ENCODE results near the gene PCP4L1.

The PCP4L1 gene

DNA sequence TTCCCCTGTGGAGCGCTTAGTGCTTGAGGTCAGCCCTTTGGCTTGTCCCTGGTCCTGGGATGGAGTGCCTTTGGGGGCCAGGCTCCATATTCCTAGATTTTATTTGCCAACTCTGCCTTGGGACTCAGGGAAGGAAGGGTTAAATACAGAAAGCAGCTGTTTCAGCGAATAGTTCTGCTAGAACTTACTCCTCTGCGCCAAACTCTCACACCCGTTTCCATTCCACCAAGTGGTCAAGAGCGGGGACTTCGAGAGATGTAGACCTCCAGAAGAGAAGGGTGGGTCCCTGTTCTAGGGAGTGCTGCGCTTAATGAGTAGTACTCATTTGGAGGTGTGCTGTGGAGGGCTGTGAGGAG lies 33.4 kb upstream of the PCP4L1 start:
- no peak for DNase-seq
- H3K9ac ChIP-seq (ENCODE audit: low read length), result peak overlapping the region; percentile 1; the same call in 1 of the 2 replicates
- H3K36me3 ChIP-seq (replicated peaks; ENCODE audit: insufficient read depth, low read length), result 0 out of 2 replicates have a peak, but pooled peaks cover 5% of the 10 kb centered on the region
- H3F3A ChIP-seq (ENCODE audit: insufficient read depth, low read length), result peaks cover 16% of the 10 kb centered on the region
- H3K4me2 ChIP-seq (ENCODE audit: low read depth, low read length), result peak overlapping the region; percentile 49
- peaks cover 19% of the 10 kb centered on the region for H3K4me1 ChIP-seq (ENCODE audit: low read length)
- H3K9me2 ChIP-seq (replicated peaks; ENCODE audit: insufficient read depth, low read length), result no peaks in the 10 kb centered on the region
- no peaks in the 10 kb centered on the region for H3K9me3 ChIP-seq (replicated peaks; ENCODE audit: insufficient read depth, low read length)
- TF ChIP-seq, protein P1, sequence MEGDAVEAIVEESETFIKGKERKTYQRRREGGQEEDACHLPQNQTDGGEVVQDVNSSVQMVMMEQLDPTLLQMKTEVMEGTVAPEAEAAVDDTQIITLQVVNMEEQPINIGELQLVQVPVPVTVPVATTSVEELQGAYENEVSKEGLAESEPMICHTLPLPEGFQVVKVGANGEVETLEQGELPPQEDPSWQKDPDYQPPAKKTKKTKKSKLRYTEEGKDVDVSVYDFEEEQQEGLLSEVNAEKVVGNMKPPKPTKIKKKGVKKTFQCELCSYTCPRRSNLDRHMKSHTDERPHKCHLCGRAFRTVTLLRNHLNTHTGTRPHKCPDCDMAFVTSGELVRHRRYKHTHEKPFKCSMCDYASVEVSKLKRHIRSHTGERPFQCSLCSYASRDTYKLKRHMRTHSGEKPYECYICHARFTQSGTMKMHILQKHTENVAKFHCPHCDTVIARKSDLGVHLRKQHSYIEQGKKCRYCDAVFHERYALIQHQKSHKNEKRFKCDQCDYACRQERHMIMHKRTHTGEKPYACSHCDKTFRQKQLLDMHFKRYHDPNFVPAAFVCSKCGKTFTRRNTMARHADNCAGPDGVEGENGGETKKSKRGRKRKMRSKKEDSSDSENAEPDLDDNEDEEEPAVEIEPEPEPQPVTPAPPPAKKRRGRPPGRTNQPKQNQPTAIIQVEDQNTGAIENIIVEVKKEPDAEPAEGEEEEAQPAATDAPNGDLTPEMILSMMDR (IDR thresholded peaks at IDR 0.05; ENCODE audit: low read length), result no peak
- no peak for TF ChIP-seq EZH2 (optimal IDR thresholded peaks at IDR 0.05; ENCODE audit: low read depth, low read length)
- TF ChIP-seq EZH2phosphoT487 (IDR thresholded peaks at IDR 0.05; ENCODE audit: low read length), result no peak
- no peaks in the 10 kb centered on the region for H4K20me1 ChIP-seq (ENCODE audit: insufficient read depth, low read length)
- H3K4me3 ChIP-seq (ENCODE audit: low read length), result peak overlapping the region; percentile 3; the same call in 1 of the 2 replicates
- no peaks in the 10 kb centered on the region for H3K27me3 ChIP-seq (replicated peaks; ENCODE audit: insufficient read depth, low read length)
- H3K79me2 ChIP-seq (ENCODE audit: low read length), result peaks cover 27% of the 10 kb centered on the region
- H2AFZ ChIP-seq (ENCODE audit: low read length), result peak overlapping the region; percentile 62
- peak overlapping the region; percentile 21; the same call in 1 of the 2 replicates for H3K27ac ChIP-seq (ENCODE audit: low read length)

DNA sequence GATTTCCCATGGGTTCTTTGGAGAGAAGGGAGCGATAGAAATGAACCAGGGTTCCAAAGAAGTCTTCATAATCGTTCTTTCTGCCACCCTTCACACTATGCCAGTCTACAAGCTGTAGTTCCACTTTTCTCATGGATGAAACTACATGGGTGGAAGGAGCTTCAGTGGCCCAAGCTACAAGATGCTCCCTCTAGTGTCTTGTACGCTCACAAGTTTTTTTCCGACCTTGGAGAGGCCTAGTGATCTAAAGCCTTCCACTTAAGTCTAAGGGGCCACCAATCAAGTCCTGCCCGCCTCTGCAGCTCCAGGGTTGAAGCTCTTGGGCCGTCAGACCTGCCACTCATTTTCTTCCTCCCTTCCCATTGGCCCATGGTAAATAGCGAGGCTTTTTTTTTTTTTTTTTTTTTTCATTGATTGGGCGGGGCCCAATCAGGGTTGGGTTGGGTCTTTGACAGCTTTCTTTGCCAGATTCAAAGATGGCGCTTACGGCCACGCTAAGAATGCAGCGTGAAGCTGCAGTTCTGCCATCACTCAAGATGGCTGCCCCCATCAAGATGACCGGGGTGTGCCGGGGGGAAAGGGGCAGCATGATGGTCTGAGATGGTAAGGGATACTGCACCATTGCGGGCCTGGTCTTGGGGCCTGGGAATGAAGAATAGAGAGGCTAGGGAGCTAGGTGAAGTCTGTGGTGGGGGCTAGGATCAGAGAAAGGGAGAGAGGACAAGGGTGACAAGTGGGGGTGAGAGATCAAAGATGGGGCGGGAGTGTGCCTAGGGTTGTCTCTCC lies 32.8 kb upstream of the PCP4L1 start, which contains the start of gene TOMM40L:
TSS of gene TOMM40L (plus strand) at position 527 of the 786 bp plus-strand sequence. CDS start 430 bp downstream, outside the sequence.
- no peaks in the 10 kb centered on the region for H4K20me1 ChIP-seq (ENCODE audit: insufficient read depth, low read length)
- H3F3A ChIP-seq (ENCODE audit: insufficient read depth, low read length), result peaks cover 16% of the 10 kb centered on the region
- peak within 1 kb of the TSS; percentile 89 for H3K4me3 ChIP-seq (ENCODE audit: low read length)
- H3K27me3 ChIP-seq (replicated peaks; ENCODE audit: insufficient read depth, low read length), result no peaks in the 10 kb centered on the region
- H2AFZ ChIP-seq (ENCODE audit: low read length), result peak within 1 kb of the TSS; percentile 86
- peak; percentile 100 for DNase-seq
- no peaks in the 10 kb centered on the region for H3K9me2 ChIP-seq (replicated peaks; ENCODE audit: insufficient read depth, low read length)
- H3K27ac ChIP-seq (ENCODE audit: low read length), result peak within 1 kb of the TSS; percentile 49; the same call in 1 of the 2 replicates
- 0 out of 2 replicates have a peak, but pooled peaks cover 5% of the 10 kb centered on the region for H3K36me3 ChIP-seq (replicated peaks; ENCODE audit: insufficient read depth, low read length)
- TF ChIP-seq, protein P1 (IDR thresholded peaks at IDR 0.05; ENCODE audit: low read length), result peak; percentile 84
- TF ChIP-seq EZH2phosphoT487 (IDR thresholded peaks at IDR 0.05; ENCODE audit: low read length) (no peak), EZH2 (optimal IDR thresholded peaks at IDR 0.05; ENCODE audit: low read depth, low read length) (no peak)
- H3K4me2 ChIP-seq (ENCODE audit: low read depth, low read length), result peak within 1 kb of the TSS; percentile 95
- H3K9ac ChIP-seq (ENCODE audit: low read length), result peak within 1 kb of the TSS; percentile 79
- H3K9me3 ChIP-seq (replicated peaks; ENCODE audit: insufficient read depth, low read length), result no peaks in the 10 kb centered on the region
- peaks cover 19% of the 10 kb centered on the region for H3K4me1 ChIP-seq (ENCODE audit: low read length)
- peaks cover 27% of the 10 kb centered on the region for H3K79me2 ChIP-seq (ENCODE audit: low read length)

DNA sequence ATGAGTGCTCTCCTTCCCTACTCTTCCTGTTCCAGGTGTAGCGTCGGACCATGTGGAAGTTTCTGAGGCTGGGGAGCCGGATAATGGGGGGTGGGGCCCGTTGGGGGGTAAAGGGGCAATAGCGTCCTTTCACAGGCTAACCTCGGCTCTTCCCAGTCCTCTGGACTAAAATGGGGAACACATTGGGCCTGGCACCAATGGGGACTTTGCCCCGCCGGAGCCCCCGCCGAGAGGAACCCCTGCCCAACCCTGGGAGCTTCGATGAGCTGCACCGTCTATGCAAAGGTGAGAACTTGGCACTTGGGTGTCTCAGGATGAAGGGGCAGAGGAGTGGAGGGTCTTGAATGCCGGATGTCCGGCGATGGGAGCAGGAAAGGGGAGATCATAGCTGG lies 32.2 kb upstream of the PCP4L1 start:
- Histone ChIP-seq H3K9me2 (replicated peaks; ENCODE audit: insufficient read depth, low read length) (no peaks in the 10 kb centered on the region), H3K4me1 (ENCODE audit: low read length) (peaks cover 19% of the 10 kb centered on the region), H2AFZ (ENCODE audit: low read length) (peak overlapping the region; percentile 86), H3K36me3 (replicated peaks; ENCODE audit: insufficient read depth, low read length) (0 out of 2 replicates have a peak, but pooled peaks cover 5% of the 10 kb centered on the region), H3K27ac (ENCODE audit: low read length) (peak overlapping the region; percentile 49; the same call in 1 of the 2 replicates), H4K20me1 (ENCODE audit: insufficient read depth, low read length) (no peaks in the 10 kb centered on the region), H3K79me2 (ENCODE audit: low read length) (peaks cover 27% of the 10 kb centered on the region), H3K9me3 (replicated peaks; ENCODE audit: insufficient read depth, low read length) (no peaks in the 10 kb centered on the region), H3K27me3 (replicated peaks; ENCODE audit: insufficient read depth, low read length) (no peaks in the 10 kb centered on the region), H3K9ac (ENCODE audit: low read length) (peak overlapping the region; percentile 79), H3K4me3 (ENCODE audit: low read length) (peak overlapping the region; percentile 89), H3K4me2 (ENCODE audit: low read depth, low read length) (peak overlapping the region; percentile 95), H3F3A (ENCODE audit: insufficient read depth, low read length) (peaks cover 16% of the 10 kb centered on the region)
- TF ChIP-seq, protein P1 (IDR thresholded peaks at IDR 0.05; ENCODE audit: low read length), result no peak
- no peak for TF ChIP-seq EZH2 (optimal IDR thresholded peaks at IDR 0.05; ENCODE audit: low read depth, low read length)
- no peak for TF ChIP-seq EZH2phosphoT487 (IDR thresholded peaks at IDR 0.05; ENCODE audit: low read length)
- peak; percentile 28 for DNase-seq

Data from MM.1S (cell line).